ENCODE measurements around the gene ST6GALNAC2.
A peak's percentile ranks its signal among the peaks of the same experiment; 100 is the strongest.

Gene ST6GALNAC2

GRCh38 chr17:76550712-76551615 is 34.7 kb downstream of the ST6GALNAC2 start:
- no peak for DNase-seq

- no peak for DNase-seq
Measured at GRCh38 chr17:76549539-76549938, 36.1 kb downstream of the ST6GALNAC2 start.

- no peak for DNase-seq
Measured at GRCh38 chr17:76549215-76549518, 36.5 kb downstream of the ST6GALNAC2 start.

GRCh38 chr17:76548378-76549214 is 37.1 kb downstream of the ST6GALNAC2 start:
- no peak for DNase-seq

DNA sequence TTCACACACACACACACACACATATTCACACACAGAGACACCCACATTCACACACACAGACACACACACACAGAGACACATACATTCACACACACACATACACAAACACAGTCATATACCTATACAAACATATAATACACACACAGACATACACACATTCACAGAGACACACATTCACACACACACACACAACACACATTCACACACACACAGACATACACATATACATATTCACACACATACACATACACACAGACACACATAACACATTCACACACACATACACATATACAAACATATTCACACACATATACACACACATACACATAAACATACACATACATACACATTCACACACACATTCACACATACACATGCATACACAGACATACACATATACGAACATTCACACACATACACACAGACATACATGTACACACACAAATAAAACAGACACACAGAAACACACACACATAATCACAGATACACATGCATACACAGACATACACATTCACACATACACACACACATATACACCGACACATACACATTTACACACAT is 37.9 kb downstream of the ST6GALNAC2 start:
- no peak for DNase-seq

- peak; percentile 69 for DNase-seq
Measured at GRCh38 chr17:76547183-76547641, 38.4 kb downstream of the ST6GALNAC2 start.

GRCh38 chr17:76546556-76547182 is 39.0 kb downstream of the ST6GALNAC2 start:
- DNase-seq = no peak

GRCh38 chr17:76545918-76546555 is 39.6 kb downstream of the ST6GALNAC2 start:
- no peak for DNase-seq

DNA sequence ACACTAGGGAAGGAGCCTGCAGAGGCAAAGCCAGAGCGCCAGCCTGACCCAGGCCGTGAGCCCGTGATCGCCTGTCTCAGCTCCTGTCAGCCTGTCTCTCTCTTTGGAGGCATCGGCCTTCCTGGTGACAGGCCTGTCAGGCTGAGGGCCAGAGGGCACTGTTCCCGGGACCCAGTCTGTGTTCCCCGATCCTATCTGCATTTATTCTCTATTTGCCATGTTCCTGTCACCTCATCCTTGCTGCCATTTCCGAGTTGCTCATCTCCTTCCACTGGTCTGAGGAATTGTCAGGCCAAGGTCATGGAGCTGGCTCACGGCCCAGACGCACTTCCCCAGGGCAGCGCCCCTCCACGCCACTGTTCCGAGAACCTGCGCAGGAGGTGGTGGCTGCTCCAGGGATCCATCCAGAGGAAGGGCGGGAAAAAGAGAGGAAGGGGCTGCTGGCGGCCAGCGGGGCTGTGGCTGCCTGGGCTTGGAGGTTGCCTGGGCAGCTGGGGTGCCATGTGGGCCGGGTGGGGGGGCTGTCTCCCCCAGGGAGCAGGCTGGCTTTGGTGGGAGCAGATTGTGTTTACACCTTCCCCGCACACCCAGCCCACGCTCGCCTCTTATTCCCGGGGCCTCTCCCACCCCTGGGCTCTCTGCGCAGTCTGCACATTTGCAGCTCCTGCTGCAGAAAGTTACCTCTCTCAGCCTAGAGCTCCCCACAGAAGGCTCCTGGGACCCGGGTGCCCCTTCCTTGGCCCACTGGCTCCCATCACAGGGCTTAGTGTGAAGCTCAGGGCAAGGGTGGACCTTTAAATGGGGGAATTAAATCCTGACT is 40.9 kb downstream of the ST6GALNAC2 start:
- DNase-seq = no peak

DNA sequence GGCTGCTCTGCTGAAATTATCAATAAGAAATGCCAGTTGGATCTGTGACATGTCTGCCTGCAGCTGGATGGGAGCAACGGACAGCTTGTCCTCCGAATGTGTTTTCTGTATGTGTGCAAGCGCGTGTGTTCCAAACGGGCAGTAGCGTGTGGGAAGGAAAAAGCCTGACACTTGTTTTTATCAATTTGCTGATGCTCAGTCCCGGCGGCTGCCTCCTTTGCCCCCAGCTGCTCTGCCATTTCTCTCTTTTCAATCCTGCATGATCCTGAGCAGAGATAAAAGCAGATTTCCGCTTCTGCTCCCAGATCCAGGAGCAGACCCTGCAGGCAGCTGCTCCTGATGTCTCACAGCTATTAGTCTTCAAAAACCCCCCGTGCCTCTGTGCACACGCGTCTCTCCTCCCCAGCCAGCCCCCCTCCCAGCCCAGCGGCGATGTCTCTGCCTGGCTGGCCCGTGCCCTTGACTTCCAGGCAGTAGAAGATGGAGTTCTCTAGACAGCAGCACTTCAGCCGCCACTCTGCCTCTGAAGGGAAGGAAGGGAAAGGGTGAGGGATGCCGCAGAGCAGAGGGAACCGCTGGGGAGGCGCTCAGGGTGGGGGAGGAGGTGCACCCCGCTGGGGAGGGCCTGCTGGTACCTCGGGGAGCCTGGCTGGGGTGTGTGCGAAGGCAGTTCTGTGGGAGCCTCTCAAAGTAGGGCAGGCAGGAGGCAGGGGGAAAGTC is 41.7 kb downstream of the ST6GALNAC2 start:
- DNase-seq = peak; percentile 15

- no peak for DNase-seq
Measured at GRCh38 chr17:76543482-76543825, 42.2 kb downstream of the ST6GALNAC2 start.

DNA sequence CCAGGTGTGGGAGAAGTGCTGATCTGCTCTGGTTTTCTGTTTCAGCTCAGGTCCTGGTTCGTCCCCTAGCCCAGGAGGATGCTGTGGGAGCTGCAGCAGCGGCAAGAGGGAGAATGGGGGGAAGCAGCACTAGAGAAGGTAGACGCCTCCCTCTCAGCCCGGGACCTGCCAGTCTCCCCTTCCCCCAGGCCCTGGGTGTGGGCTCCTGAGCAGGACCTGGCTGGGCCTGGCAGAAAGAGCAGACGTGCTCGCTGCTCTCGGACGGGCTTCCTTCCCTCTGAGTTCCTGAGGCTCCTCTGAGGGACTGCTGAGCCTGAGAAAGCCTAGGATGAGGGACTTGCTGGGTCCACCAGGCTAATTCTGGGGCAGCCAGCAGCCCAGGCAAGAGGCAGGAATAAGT is 42.7 kb downstream of the ST6GALNAC2 start:
- no peak for DNase-seq

GRCh38 chr17:76542566-76542971 is 43.1 kb downstream of the ST6GALNAC2 start:
- DNase-seq = no peak

DNA sequence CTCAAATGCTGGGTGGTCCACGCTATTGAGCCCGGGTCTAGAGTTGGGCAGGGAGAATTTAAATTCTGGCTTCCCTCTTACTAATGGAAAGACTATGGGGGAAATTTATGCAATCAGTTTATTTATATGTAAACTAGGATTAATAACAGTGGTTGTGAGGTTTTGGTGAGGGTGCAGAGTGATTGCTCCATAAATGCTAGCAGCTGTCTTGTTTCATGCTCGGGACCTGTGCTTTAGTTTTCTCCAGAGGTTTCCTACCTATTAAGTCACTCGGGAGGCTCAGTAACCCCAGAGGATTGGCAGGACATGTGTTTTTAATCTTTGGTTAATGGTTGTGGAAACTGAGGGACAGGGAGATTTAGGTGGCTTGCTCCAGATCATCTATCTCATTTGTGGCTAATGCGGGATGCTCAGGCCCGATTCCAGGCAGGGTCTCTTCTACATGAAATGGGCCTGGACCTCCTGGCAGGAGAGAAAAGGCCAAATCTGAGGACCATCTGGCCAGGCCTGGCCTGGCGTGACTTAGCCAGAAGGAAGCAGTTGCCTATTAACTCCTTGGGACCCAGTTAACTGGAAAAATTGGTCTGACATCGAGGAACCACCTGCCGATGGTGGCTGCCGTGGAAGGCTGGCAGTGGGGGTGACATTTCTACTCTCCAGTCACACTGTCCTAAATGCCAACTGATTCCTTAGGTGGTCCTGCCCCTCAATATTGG is 43.8 kb downstream of the ST6GALNAC2 start:
- no peak for DNase-seq

GRCh38 chr17:76540381-76541300 is 45.0 kb downstream of the ST6GALNAC2 start:
- peak; percentile 90 for DNase-seq

- DNase-seq = no peak
Measured at GRCh38 chr17:76539631-76540271, 45.9 kb downstream of the ST6GALNAC2 start, which contains the start of gene PRCD. TSS of gene PRCD (plus strand) at chr17:76540044. CDS start at chr17:76540142, 98 bp downstream.

DNA sequence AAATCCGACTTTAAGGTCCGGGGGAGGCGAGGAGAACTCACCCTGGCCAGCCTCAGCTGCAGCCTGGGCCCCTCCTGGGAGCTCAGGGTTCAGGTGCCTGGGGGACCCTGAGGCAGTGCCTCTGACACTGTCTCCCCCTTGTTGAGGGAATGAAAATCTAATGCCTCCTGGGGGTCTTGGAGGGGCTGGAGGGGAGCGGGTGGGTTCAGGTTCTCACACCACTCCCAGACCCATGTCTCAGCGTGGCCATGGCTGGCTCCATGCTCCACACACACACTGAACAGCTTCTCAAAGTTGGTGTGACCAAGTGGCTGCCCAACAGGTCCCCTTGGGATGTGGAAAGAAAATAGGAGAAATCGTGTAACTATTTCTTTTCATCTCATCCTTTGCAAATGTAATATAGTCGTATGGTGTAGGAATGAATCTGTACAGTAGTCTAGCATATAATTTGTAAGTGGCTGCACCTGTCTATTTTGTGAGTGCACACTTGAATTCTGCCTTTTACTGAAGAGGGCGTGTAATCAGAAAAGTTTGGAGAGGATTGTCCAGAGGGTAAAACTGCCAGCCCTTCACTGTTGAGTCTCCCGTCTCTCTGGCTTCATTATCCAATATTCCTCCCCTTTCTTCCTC is 46.6 kb downstream of the ST6GALNAC2 start:
- DNase-seq = no peak

- DNase-seq = no peak
Measured at GRCh38 chr17:76538281-76538931, 47.3 kb downstream of the ST6GALNAC2 start.
